Fibroblast of lung (primary cell): Measurements from ENCODE around the gene N4BP3. TPM values are rescaled to one million over a fixed set of nuclear protein-coding genes. Genes with fewer than 3 reads are reported as not detected.
"Not testable (repeated sequence)": the region's sequence is repeated elsewhere in the genome, so short reads cannot be mapped to it uniquely, and the experiment has no call there.

Experiments
- DNase-seq, 2 donors: peaks; one replicate each; pipeline versions ENCODE4 v3.0.0 to v3.0.0-alpha.2; 2010; ENCODE audit warnings: low read depth in 2 of 2
- H2AFZ ChIP-seq: 2 replicates; pipeline ENCODE4 v1.5.1; 2012; ENCODE audit warnings: low read length, control low read depth, inconsistent platforms
- H3K27ac ChIP-seq: 2 replicates; pipeline ENCODE4 v1.5.1; 2011; ENCODE audit warnings: low read length, control low read depth; ENCODE audit not compliant: insufficient read depth
- H3K27me3 ChIP-seq: 2 replicates; pipeline ENCODE4 v1.5.1; 2011; ENCODE audit warnings: mild to moderate bottlenecking, low read length; ENCODE audit not compliant: control insufficient read depth, insufficient read depth
- H3K36me3 ChIP-seq: 2 replicates; pipeline ENCODE4 v1.5.1; 2011; ENCODE audit warnings: low read length; ENCODE audit not compliant: control insufficient read depth, insufficient read depth
- H3K4me1 ChIP-seq: 2 replicates; pipeline ENCODE4 v1.5.1; 2011; ENCODE audit warnings: low read length; ENCODE audit not compliant: control insufficient read depth, insufficient read depth; ENCODE audit errors: extremely low read depth
- H3K4me2 ChIP-seq: 2 replicates; pipeline ENCODE4 v1.5.1; 2011; ENCODE audit warnings: low read length, control low read depth; ENCODE audit not compliant: insufficient read depth; ENCODE audit errors: extremely low read depth
- H3K4me3 ChIP-seq, 4 experiments: fragments of 200-600 bp in 1 of 4; sonication (generic) in 1 of 4; replicated peaks in 1 of 4; 2 replicates each; pipeline ENCODE4 v1.5.1; 2011 to 2016; ENCODE audit warnings: low read length in 4 of 4, low read depth in 3 of 4, mild to moderate bottlenecking in 3 of 4, control low read depth in 2 of 4, inconsistent platforms in 1 of 4, mixed read lengths in 1 of 4; ENCODE audit not compliant: insufficient read depth in 1 of 4; ENCODE audit errors: control extremely low read depth in 1 of 4
- H3K79me2 ChIP-seq: 2 replicates; pipeline ENCODE4 v1.5.1; 2012; ENCODE audit warnings: mild to moderate bottlenecking, low read length, inconsistent platforms; ENCODE audit not compliant: control insufficient read depth, insufficient read depth
- H3K9ac ChIP-seq: 2 replicates; pipeline ENCODE4 v1.5.1; 2011; ENCODE audit warnings: mild to moderate bottlenecking, low read length, control low read depth; ENCODE audit not compliant: insufficient read depth
- H3K9me3 ChIP-seq: 2 replicates; pipeline ENCODE4 v1.5.1; 2012; ENCODE audit warnings: low read depth, low read length; ENCODE audit not compliant: control insufficient read depth, insufficient read depth
- H4K20me1 ChIP-seq: 2 replicates; pipeline ENCODE4 v1.5.1; 2011; ENCODE audit warnings: low read length; ENCODE audit not compliant: control insufficient read depth, insufficient read depth; ENCODE audit errors: extremely low read depth
- EZH2 ChIP-seq: IDR thresholded peaks from 2 replicates; pipeline ENCODE4 v1.5.1; 2012; ENCODE audit warnings: low read length, control low read depth, mild to moderate bottlenecking; ENCODE audit errors: missing control alignments
- polyA plus RNA-seq, 2 donors: library from polyadenylated mRNA; depleted of rRNA in 1 of 2; stranded (reverse) in 1 of 2; unstranded in 1 of 2; fragments of >200 nt; gene quantifications; 2 replicates each; pipeline ENCODE4 v1.2.1, GENCODE V29; 2011 to 2012; ENCODE audit warnings: missing spikeins in 1 of 2
- total RNA-seq: library from RNA; depleted of rRNA; stranded (reverse); fragments of >200 nt; gene quantifications from 2 replicates; pipeline ENCODE4 v1.2.1, GENCODE V29; 2014
- TF ChIP-seq, protein P1 (sequence below), 2 donors: IDR thresholded peaks in 1 of 2; conservative IDR thresholded peaks in 1 of 2; 1 replicate in 1 of 2; 2 replicates in 1 of 2; pipeline ENCODE4 v1.5.1; 2011 to 2012; ENCODE audit warnings: low read length in 2 of 2, control low read depth in 1 of 2, inconsistent platforms in 1 of 2, low read depth in 1 of 2, mild to moderate bottlenecking in 1 of 2

Gene N4BP3
- total and polyA plus RNA-seq, 2 donors (not counting 1 experiment from before 2014, with no cell fraction given) = 0.19 to 0.83 TPM

GRCh38 chr5:178129296-178129695 is 16.0 kb downstream of the N4BP3 start:
- Histone ChIP-seq H3K9me3 (no peaks in the 10 kb centered on the region), H2AFZ (no peak overlapping the region), H3K36me3 (no peaks in the 10 kb centered on the region), H3K4me1 (peaks cover 2% of the 10 kb centered on the region), H3K4me3 (no peak overlapping the region), H4K20me1 (no peaks in the 10 kb centered on the region), H3K9ac (no peak overlapping the region), H3K27ac (no peak overlapping the region), H3K27me3 (no peaks in the 10 kb centered on the region), H3K79me2 (peaks cover 5% of the 10 kb centered on the region), H3K4me2 (no peak overlapping the region)
- DNase-seq = no peak
- TF ChIP-seq EZH2 = no peak

- Histone ChIP-seq H3K27ac (peak overlapping the region; percentile 47), H3K9ac (peak overlapping the region; percentile 71), H2AFZ (peak overlapping the region; percentile 57), H3K4me3 (peak overlapping the region; percentile 60 to 91 (median 82)), H3K4me2 (peak overlapping the region; percentile 78)
- H4K20me1 ChIP-seq, H3K79me2 ChIP-seq, H3K9me3 ChIP-seq, H3K36me3 ChIP-seq, H3K4me1 ChIP-seq, H3K27me3 ChIP-seq: not testable (repeated sequence)
- peak in 1 of 2 donors; percentile 37 for DNase-seq
These were observed 16.9 kb downstream of the N4BP3 start for GRCh38 chr5:178130234-178130575.

DNA sequence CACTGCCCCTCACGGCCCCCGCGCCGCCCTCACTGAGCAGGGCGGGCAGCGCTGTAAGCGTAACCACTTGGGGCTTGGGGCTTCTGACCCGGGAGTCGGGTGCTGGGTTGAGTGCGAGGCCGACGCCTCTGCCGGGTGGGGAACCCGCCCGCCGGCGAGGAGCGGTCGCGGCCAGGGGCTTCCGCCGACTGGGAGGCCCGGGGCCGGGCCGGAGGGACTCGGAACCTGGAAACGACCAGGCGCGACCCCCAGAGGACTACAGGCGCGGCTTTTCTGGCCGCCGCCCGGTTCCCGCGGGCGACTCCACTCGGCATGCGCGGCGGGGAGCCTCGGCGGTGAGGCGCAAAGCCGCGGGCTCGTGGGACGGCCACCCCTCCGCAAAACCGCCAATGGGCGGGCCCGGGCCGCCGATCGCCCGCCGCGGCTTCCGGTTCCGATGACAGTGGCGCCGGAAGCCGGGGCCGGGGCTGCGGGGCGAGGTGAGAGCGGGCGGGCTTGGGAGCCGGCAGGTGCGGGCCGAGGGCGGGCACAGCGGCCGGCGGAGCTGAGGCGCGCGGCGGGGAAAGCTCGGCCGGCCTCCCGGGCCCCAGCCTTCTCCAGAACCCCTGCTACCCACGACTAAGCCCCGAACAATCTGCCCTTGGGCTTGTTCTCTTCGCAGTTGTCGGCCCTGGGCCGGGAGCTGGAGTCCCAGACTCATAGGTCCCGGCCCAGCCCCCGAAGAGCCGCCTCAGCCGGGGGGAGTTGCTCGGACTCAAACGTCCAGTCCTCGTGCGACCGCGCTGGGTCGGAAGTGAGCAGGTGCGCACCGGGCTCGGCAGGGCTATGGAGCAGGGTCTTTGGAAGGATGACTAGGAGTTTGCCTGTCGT is 17.5 kb downstream of the N4BP3 start, which contains the start of gene RMND5B:
Gene RMND5B, plus strand, starts transcription at position 439 of the 870 bp plus-strand sequence. CDS start 7,106 bp downstream, outside the sequence.
- H3K36me3 ChIP-seq = no peaks in the 10 kb centered on the region
- peak within 1 kb of the TSS; percentile 77 for H3K9ac ChIP-seq
- no peak for TF ChIP-seq EZH2
- TF ChIP-seq, protein P1, sequence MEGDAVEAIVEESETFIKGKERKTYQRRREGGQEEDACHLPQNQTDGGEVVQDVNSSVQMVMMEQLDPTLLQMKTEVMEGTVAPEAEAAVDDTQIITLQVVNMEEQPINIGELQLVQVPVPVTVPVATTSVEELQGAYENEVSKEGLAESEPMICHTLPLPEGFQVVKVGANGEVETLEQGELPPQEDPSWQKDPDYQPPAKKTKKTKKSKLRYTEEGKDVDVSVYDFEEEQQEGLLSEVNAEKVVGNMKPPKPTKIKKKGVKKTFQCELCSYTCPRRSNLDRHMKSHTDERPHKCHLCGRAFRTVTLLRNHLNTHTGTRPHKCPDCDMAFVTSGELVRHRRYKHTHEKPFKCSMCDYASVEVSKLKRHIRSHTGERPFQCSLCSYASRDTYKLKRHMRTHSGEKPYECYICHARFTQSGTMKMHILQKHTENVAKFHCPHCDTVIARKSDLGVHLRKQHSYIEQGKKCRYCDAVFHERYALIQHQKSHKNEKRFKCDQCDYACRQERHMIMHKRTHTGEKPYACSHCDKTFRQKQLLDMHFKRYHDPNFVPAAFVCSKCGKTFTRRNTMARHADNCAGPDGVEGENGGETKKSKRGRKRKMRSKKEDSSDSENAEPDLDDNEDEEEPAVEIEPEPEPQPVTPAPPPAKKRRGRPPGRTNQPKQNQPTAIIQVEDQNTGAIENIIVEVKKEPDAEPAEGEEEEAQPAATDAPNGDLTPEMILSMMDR (conservative IDR thresholded peaks at IDR 0.05 in 1 of 2, IDR thresholded peaks at IDR 0.05 in 1 of 2; ENCODE audit: low read depth in 1 of 2, low read length in 2 of 2) = no peak
- H4K20me1 ChIP-seq = no peaks in the 10 kb centered on the region
- H3K79me2 ChIP-seq = peaks cover 5% of the 10 kb centered on the region
- peak within 1 kb of the TSS; percentile 73 to 91 (median 88) for H3K4me3 ChIP-seq
- peak within 1 kb of the TSS; percentile 62 for H2AFZ ChIP-seq
- peak; percentile 64 to 74 for DNase-seq
- no peaks in the 10 kb centered on the region for H3K9me3 ChIP-seq
- H3K27ac ChIP-seq = peak within 1 kb of the TSS; percentile 47
- H3K4me2 ChIP-seq = peak within 1 kb of the TSS; percentile 99
- no peaks in the 10 kb centered on the region for H3K27me3 ChIP-seq
- H3K4me1 ChIP-seq = peaks cover 2% of the 10 kb centered on the region

- peak overlapping the region; percentile 99 for H3K4me2 ChIP-seq
- H2AFZ ChIP-seq = peak overlapping the region; percentile 62
- no peaks in the 10 kb centered on the region for H4K20me1 ChIP-seq
- no peaks in the 10 kb centered on the region for H3K9me3 ChIP-seq
- H3K9ac ChIP-seq = no peak overlapping the region
- H3K4me3 ChIP-seq = peak overlapping the region; percentile 73 to 91 (median 88)
- H3K27me3 ChIP-seq = no peaks in the 10 kb centered on the region
- peaks cover 5% of the 10 kb centered on the region for H3K79me2 ChIP-seq
- no peak for TF ChIP-seq EZH2
- TF ChIP-seq, protein P1 (conservative IDR thresholded peaks at IDR 0.05 in 1 of 2, IDR thresholded peaks at IDR 0.05 in 1 of 2; ENCODE audit: low read depth in 1 of 2, low read length in 2 of 2) = no peak
- peak overlapping the region; percentile 47 for H3K27ac ChIP-seq
- H3K36me3 ChIP-seq = no peaks in the 10 kb centered on the region
- H3K4me1 ChIP-seq = peaks cover 2% of the 10 kb centered on the region
- DNase-seq = no peak
These were observed 18.2 kb downstream of the N4BP3 start for GRCh38 chr5:178131446-178131996.
